ENCODE data around the gene ERLEC1.
A peak's percentile ranks its signal among the peaks of the same experiment; 100 is the strongest.
"Not testable (repeated sequence)": the region's sequence is repeated elsewhere in the genome, so short reads cannot be mapped to it uniquely, and the experiment has no call there.

ERLEC1 gene

DNA sequence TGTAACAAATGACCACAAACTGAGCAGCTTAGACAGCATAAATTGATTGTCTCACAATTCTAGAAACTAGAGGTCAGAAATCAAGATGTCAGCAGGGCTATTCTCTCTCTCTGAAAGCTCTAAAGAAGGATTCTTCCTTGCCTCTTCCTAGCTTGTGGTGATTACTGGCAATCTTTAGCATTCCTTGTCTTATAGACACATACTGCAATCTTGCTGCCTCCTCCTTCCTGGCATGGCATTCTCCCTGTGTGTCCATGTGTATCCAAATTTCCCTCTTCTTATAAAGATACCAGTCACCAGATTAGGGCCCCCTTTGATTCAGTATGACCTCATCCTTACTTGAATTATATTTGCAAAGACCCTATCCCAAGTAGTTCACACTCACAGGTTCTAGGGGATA is 2.4 kb upstream of the ERLEC1 start:
- no peak for DNase-seq

GRCh38 chr2:53785366-53785765 is 1.5 kb upstream of the ERLEC1 start:
- no peak for DNase-seq

DNA sequence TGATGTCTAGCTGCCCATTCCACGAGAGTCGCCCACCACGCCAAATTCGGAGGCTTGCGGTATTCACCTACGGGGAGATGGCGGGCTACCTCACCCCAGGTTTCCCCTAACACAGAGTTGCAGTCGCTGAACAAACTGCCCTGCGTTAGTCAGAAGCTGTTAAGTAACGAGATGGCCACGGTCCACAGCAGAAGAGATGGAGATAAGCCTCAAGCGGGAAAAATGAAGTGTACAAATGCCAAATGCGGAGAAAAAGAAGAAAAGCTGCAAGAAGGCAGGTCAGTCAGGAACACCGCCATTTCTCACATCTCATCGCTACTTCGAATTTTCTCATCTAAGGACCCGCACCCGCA is 516 bp upstream of the ERLEC1 start:
- peak in 1 of 2 donors; percentile 10 for DNase-seq

GRCh38 chr2:53787614-53788289 is 908 bp downstream of the ERLEC1 start:
- DNase-seq, result peak; percentile 53 to 64

DNA sequence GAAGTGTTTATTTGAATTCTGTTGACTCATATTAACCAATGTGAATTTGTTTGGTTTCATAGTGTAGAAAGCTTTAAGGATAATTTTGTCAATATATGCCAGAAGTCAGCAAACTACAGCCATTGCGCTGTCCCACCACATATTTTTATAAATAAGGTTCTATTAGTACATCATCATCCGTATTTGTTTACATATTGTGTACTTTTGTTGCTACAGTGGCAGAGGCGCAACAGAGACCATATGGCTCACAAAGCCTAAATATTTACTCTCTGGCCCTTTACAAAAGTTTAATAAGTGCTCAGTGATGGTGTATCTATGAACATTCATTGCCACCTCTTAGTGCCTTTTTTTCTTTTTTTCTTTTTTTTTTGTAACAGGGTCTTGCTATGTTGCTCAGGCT is 6.4 kb downstream of the ERLEC1 start:
- DNase-seq, result no peak

- no peak for DNase-seq
Measured at GRCh38 chr2:53793821-53794220, 7.0 kb downstream of the ERLEC1 start.

GRCh38 chr2:53801547-53801946 is 14.7 kb downstream of the ERLEC1 start:
- no peak for DNase-seq

- no peak for DNase-seq
Measured at GRCh38 chr2:53802617-53803151, 15.8 kb downstream of the ERLEC1 start.

DNA sequence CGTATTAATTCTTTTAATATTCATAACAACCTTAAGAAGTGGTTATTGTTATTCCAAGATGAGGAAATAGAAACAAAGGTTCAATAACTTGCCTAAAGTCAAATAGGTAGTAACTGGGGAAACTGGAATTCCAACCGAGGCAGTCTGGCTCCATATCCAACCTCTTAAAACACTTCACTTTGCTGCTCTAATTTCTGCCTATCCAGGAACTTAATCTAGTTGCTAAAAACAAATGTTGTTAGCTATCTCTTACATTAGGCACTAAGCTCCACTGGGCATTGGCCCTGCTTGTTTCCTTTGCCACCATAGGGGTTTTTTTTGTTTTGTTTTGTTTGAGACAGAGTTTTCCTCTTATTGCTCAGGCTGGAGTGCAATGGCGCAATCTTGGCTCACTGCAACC is 24.8 kb downstream of the ERLEC1 start:
- no peak for DNase-seq

DNA sequence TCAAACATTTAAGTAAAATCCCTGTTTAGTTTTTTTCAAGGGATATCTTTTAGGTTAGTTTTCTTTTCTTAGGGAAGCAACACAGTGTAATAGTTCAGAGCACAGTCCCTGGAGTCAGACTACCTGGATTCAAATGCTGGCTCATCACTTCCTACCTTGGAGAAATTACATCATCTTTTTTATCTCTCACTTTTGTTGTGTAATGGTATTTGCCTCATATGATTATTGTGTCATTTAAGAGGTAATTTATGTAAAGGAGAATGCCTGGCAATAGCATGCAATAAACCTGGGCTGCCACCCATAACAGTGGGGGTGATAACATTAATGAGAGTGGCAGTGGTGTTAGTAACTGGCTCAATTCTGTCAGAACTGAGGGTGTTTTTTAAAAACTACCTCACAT is 26.3 kb downstream of the ERLEC1 start:
- DNase-seq, result no peak

- no peak for DNase-seq
Measured at GRCh38 chr2:53818854-53819435, 32.1 kb downstream of the ERLEC1 start.

- no peak for DNase-seq
Measured at GRCh38 chr2:53819634-53820033, 32.8 kb downstream of the ERLEC1 start.

DNA sequence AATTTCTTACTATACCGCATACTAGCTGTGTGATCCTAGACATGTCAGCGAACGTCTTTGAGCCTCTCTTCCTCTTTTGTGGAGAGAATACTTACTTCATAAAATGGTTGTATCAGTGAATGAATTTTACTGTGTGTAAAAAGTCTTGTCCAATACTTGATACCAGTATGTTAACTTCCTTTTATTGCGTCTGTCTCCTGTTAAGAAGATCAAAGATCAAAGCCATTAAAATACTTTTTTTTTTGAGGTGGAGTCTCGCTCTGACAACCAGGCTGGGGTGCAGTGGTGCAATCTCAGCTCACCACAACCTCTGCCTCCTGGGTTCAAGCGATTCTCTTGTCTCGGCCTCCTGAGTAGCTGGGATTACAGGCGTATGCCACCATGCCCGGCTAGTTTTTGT is 33.2 kb downstream of the ERLEC1 start:
- DNase-seq, result no peak

GRCh38 chr2:53820711-53821110 is 33.9 kb downstream of the ERLEC1 start:
- DNase-seq, result no peak

DNA sequence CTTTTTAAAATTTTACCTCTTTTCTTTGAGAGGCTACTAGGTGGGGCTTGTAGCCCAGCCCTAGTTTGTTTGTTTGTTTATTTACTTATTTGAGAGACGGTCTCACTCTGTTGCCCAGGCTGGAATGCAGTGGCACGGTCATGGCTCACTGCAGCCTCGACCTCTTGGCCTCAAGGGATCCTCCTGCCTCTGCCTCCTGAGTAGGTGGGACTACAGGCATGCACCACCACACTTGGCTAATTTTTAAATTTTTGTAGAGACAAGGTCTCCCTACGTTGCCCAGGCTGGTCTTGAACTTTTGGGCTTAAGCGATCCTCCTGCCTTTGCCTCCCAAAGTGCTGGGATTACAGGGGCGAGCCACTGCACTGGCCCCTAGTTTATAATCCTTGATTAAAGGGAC is 35.0 kb downstream of the ERLEC1 start:
- DNase-seq, result no peak

- DNase-seq, result not testable (repeated sequence)
Measured at GRCh38 chr2:53823639-53824038, 36.8 kb downstream of the ERLEC1 start.

GRCh38 chr2:53826030-53826410 is 39.2 kb downstream of the ERLEC1 start:
- no peak for DNase-seq

DNA sequence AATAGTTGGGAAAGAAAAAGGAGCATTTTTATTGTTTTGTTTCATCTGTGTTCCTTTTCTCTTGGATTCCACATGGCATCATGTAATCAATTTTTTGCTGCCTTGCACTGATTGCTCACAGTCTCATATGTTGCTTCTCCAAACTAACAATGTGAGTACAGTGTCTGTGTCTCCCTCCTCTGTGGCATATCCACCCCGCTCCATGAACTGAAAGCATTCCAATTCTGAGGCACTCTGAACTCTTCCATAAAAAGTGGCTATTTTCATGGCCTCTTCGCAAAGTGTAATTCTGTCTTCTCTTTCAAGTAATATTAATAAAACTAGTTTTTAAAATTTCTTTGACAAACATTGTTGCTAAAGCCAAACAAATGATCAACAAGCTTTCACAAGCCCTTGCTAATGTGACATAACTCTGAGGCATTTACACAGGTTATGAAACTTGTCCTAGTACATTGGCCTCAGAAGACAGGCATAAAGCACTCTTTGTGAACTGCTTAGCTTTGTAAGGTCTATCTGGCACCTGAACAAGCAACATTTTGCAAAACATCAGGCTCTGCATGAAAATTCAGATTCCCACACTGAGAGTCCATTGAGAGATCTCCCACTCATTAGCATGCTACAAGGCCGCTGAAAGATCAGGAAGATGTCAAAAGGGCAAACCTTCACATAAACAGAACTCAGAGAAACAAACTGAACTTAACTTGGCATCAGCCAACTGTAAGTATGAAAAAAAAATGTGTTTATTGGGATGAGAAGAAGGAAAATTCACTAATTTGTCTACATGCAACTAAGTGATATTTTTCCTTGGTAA is 39.9 kb downstream of the ERLEC1 start:
- DNase-seq, result no peak

DNA sequence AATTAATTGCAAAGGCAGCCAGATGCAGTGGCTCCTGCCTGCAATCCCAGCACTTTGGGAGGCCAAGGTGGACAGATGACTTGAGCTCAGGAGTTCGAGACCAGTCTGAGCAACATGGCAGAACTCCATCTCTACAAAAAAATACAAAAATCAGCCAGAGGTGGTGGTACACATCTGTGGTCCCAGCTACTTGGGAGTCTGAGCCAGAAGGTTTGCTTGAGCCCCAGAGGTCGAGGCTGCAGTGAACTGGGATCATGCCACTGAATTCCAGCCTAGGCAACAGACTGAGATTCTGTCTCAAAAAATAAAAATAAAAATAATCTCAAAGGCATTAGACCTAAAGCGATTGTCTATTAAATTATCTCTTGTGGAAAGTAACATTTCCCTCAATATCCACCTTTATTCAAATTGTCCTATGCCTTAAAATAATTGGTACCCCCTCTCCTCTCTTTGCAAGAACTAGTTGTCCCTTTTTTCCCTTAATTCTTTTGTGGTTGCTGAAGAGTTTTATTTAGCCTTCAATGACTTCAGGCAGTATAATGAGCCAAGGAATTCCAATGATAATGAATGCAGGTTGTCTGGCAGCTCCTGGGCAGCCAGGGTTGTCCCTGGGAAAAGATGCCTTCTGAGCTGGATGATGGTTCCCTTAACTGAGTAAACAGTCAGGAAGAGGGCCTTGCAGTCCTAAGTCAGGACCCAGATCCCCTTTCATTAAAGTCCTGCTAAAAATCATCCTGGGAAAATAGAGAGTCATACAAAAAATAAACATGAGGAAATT is 40.7 kb downstream of the ERLEC1 start:
- no peak for DNase-seq

DNA sequence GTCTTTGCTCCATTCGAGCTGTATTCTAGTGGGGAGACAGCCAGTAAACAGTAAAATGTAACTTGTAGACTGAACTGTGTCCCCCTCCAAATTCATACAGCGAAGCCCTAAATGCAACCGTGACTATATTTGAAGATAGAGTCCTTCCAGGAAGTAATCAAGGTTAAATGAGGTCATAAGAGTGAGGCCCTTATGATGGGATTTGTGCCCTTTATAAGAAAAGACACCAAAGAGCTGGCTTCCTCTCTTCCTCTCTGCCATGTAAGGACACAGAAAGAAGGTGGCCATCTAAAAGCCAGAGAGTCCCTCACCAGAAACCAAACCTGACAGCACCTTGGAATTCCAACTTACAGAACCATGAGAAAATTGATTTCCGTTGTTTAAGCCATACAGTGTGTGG is 41.5 kb downstream of the ERLEC1 start:
- DNase-seq, result no peak

GRCh38 chr2:53829273-53829979 is 42.6 kb downstream of the ERLEC1 start:
- no peak for DNase-seq

GRCh38 chr2:53829980-53830290 is 43.1 kb downstream of the ERLEC1 start:
- not testable (repeated sequence) for DNase-seq

GRCh38 chr2:53840580-53840979 is 53.7 kb downstream of the ERLEC1 start:
- DNase-seq, result no peak
